Body of pancreas (tissue), 4 donors: ENCODE data around the gene ZFHX3.

Experiments
- CTCF ChIP-seq, 7 experiments: fragments of 450-650 bp in 4 of 7; fragments of 200-600 bp in 3 of 7; sonication (generic) in 3 of 7; IDR thresholded peaks; one replicate each; pipeline ENCODE4 v1.5.1; 2016 to 2019; ENCODE audit warnings: antibody characterized with exemption in 7 of 7
- POLR2A ChIP-seq, 3 donors: fragments of 450-650 bp; IDR thresholded peaks; one replicate each; pipeline ENCODE4 v1.6.1; 2016; ENCODE audit warnings: antibody characterized with exemption in 3 of 3, mild to moderate bottlenecking in 2 of 3

GRCh38 chr16:73091174-73091573 lies 43.2 kb upstream of the ZFHX3 start:
- TF ChIP-seq POLR2A (IDR thresholded peaks at IDR 0.05), result no peak
- no peak for TF ChIP-seq CTCF (IDR thresholded peaks at IDR 0.05)
